GM10266 (cell line): Measurements from ENCODE around the gene MAML3.

ENCODE experiments used
- DNase-seq: peaks from one replicate; pipeline ENCODE4 v3.0.0; 2012; ENCODE audit errors: extremely low spot score
- CTCF ChIP-seq: IDR thresholded peaks from 2 replicates; pipeline ENCODE4 v1.5.1; 2012; ENCODE audit warnings: mild to moderate bottlenecking, low read depth; ENCODE audit not compliant: control insufficient read depth, insufficient read depth; ENCODE audit errors: missing control alignments

Gene MAML3

DNA sequence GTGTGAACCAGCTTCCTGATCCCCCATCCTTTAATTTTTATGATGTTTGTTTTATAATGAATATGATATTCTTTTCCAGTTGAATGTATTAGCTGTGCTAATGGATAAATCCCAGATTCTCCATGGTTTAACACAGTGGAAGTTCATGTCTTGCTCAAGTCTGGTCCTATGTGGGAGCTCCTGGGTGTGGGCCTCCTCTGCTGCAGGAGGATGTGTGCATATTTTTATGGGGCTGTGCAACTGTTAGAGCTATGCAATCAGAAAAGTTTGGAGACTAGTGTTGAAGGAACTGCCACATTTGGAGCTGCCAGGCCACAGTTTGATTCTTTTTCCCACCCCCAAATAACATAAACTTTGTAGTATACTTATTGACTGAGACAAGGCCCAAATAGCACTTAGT lies 463.6 kb downstream of the MAML3 start:
- no peak for TF ChIP-seq CTCF
- DNase-seq: no peak

DNA sequence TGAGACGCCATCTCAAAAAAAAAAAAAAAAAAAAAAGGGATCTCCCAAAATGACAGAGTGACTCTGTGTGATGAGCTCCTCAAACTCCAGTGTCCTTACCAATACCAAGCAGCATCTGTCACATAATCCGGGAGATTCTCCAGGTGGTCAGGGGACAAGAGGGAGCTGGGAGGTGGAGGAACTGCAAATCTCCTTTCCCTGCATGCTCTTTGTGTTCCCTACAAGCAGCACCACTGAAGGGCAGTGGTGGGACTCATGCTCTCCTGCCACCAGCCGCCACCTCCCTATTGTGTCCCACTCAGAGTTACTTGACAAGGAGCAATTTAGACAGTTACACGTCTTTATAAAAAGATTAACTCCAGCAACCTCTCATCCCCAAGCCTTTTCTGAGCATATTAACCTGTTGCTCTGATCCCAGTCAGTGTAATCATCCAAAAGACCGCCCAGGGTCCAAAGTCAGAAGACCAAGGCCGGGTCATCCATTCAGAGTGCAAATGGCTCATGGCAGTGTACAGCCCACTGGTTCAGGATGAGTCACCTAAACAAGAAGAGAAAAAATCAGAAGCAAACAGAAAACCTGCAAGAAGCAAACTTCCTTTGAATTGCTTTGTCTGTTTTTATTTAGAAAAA lies 464.8 kb downstream of the MAML3 start:
- no peak for DNase-seq
- no peak for TF ChIP-seq CTCF

- no peak for DNase-seq
- TF ChIP-seq CTCF: no peak
Observed at GRCh38 chr4:139686988-139687387, 467.0 kb downstream of the MAML3 start.

- no peak for TF ChIP-seq CTCF
- DNase-seq: no peak
Observed at GRCh38 chr4:139686130-139686529, 467.9 kb downstream of the MAML3 start.

DNA sequence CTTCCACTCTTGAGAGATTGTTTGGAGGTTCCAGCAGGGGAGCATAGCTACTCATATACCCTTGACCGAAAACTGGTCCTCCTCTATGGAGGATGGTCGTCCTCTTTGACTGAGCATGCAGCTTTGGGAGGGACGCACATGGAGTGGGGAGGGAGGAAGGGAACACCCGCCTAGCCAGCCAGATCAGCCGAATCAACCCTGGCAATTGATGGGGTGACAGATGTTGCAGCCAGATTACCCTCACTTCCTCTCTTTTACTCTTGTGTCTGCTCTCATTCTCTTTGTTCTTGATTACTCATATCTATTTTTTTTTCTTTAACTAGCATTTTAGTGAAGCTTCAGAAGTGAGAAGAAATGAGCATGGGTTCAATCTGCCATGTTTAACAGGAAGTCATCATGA lies 468.8 kb downstream of the MAML3 start:
- no peak for DNase-seq
- TF ChIP-seq CTCF: no peak

DNA sequence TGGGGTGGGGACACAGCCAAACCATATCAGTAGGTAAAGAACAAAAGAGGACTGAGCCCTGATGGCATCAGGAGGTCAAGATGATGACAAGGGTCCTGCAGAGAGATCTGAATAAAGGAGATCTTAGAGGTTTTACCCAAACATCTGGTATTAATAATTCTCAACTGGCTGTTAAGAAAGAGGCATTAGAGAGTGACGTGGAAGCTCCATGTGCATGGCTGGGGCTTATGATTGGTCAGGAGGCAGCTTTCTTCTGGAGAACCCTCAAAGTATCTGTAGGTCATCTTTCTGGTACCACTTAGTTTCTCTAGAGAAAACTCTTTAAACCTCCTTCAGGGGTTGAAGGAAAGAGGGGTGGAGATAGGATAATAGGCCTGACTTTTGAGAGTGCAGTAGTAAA lies 469.6 kb downstream of the MAML3 start:
- no peak for TF ChIP-seq CTCF
- DNase-seq: no peak

DNA sequence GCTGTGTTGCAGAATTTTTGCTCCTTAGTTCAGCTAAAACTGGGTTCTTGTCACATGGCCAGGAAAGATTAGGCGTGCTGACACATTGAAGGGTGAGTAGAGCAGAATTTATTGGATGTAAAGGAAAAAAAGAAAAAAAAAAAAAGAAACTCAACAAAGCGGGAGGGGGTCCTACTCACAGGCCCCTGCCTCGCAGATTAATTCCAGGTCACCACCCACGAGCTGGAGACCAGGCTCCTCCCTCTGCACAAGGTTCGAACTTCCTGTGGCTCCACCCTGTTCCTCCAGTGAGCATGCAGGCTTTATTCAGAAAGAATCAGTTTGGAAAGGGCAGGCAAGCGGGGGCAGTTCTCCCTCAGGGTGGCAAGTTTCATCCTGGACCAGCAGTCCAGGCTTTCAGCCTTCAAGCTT lies 471.2 kb downstream of the MAML3 start:
- DNase-seq: no peak
- no peak for TF ChIP-seq CTCF
